ENCODE data around the gene CEND1.

Gene CEND1

GRCh38 chr11:819943-820649, 30.2 kb upstream of the CEND1 start:
- DNase-seq (ENCODE audit: extremely low spot score) = peak; percentile 89
- TF ChIP-seq, protein P1, sequence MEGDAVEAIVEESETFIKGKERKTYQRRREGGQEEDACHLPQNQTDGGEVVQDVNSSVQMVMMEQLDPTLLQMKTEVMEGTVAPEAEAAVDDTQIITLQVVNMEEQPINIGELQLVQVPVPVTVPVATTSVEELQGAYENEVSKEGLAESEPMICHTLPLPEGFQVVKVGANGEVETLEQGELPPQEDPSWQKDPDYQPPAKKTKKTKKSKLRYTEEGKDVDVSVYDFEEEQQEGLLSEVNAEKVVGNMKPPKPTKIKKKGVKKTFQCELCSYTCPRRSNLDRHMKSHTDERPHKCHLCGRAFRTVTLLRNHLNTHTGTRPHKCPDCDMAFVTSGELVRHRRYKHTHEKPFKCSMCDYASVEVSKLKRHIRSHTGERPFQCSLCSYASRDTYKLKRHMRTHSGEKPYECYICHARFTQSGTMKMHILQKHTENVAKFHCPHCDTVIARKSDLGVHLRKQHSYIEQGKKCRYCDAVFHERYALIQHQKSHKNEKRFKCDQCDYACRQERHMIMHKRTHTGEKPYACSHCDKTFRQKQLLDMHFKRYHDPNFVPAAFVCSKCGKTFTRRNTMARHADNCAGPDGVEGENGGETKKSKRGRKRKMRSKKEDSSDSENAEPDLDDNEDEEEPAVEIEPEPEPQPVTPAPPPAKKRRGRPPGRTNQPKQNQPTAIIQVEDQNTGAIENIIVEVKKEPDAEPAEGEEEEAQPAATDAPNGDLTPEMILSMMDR (IDR thresholded peaks at IDR 0.05; ENCODE audit: control extremely low read depth, extremely low read depth, low read depth, missing control alignments) = no peak

DNA sequence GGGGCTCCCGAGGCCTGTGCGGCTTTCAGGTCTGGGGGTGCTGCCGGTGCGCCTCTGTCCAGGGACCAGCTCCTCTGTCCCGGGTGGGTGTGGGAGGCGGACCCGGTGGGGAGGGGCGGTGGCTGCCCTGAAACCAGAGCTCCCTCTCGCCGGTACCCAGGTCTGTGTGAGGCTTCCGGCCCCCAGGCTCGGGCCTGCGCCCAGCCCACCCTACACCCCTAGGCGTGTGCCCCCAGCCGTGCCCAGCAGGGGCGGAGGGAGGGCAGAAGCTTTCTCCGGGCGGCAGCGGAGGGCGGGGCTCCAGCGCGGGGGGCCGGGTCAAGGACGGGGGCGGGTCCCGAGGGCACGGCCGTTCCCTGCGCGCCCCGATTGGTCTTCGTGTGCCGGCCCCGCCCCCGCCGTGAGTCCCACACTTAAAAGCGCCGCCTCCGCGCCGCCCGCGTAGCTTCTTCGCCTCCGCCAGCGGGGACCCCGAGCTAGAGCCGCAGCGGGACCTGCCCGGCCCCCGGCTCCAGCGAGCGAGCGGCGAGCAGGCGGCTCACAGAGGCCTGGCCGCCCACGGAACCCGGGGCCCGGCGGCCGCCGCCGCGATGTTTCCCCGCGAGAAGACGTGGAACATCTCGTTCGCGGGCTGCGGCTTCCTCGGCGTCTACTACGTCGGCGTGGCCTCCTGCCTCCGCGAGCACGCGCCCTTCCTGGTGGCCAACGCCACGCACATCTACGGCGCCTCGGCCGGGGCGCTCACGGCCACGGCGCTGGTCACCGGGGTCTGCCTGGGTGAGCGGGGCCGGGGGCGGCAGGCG, 29.4 kb upstream of the CEND1 start:
- POLR2A ChIA-PET = interaction anchor here (0.6 to 2.4 kb wide), 16 partner anchors 9 to 313 kb away, joined by 3 to 35 read pairs (median 4); partner anchors contain the start of genes CD151, CEND1, CRACR2B and HRAS
- CTCF ChIA-PET = interaction anchor here (1.0 to 2.7 kb wide), 6 partner anchors 8 to 23 kb away, joined by 3 to 11 read pairs (median 6); partner anchors contain the start of genes CD151, CRACR2B, POLR2L and TSPAN4
- TF ChIP-seq, protein P1 (IDR thresholded peaks at IDR 0.05; ENCODE audit: control extremely low read depth, extremely low read depth, low read depth, missing control alignments) = no peak
- DNase-seq (ENCODE audit: extremely low spot score) = peak; percentile 94

More at GRCh38 chr11:819943-820649, 30.2 kb upstream of the CEND1 start:
- ChIA-PET POLR2A (interaction anchor here (0.9 to 2.4 kb wide), 7 partner anchors 11 to 125 kb away, joined by 3 to 35 read pairs (median 4); partner anchors contain the start of genes CD151, CEND1, CRACR2B and RPLP2), CTCF (interaction anchor here (1.8 to 2.7 kb wide), 3 partner anchors 8 to 21 kb away, joined by 6 to 11 read pairs (median 8); partner anchors contain the start of gene CRACR2B)

DNA sequence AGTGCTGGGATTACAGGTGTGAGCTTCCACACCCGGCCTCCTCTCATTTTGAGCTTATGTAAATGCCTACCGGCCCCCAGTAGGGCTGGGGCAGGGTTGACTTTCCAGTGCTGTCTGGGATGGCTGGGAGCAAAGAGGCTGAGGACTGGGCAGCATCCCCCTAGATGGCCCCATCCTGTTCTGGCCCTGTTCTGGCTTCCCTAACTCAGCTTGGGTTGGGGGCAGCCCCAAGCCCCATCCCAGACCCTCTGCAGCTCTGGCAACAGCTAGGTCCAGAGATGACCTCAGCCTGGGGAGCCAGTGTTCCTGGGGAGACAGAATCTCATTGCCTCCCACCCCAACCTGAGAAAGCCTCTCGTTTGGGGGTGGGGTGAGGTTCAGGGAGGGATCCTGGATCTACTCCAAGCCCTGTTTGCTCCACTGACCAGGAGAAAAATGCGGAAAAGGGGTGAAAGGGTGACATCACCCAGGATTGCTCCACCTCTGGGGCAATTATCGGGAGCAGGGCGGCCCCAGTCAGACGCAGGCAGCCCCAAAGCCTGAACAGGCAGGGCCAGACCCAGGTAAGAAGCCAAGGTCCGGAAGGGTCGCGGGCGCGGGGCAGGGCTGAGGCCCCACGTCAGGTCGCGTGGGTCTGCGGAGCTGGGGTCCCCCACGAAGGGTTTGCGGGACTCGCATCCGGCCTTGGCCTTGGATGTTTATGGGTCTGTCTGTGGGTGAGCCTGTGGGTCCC, 28.7 kb upstream of the CEND1 start, which contains the start of gene PNPLA2:
Gene PNPLA2, plus strand, starts transcription at position 519 of the 733 bp plus-strand sequence. CDS start 805 bp downstream, outside the sequence.
- no peak for DNase-seq (ENCODE audit: extremely low spot score)
- TF ChIP-seq, protein P1 (IDR thresholded peaks at IDR 0.05; ENCODE audit: control extremely low read depth, extremely low read depth, low read depth, missing control alignments) = no peak
- POLR2A ChIA-PET = interaction anchor here (0.6 to 2.4 kb wide), 14 partner anchors 8 to 312 kb away, joined by 3 to 35 read pairs (median 4); partner anchors contain the start of genes CD151, CRACR2B, HRAS and RNH1
- CTCF ChIA-PET = interaction anchor here (1.0 to 2.7 kb wide), 6 partner anchors 7 to 24 kb away, joined by 3 to 11 read pairs (median 6); partner anchors contain the start of genes CD151, CRACR2B, POLR2L and TSPAN4

DNA sequence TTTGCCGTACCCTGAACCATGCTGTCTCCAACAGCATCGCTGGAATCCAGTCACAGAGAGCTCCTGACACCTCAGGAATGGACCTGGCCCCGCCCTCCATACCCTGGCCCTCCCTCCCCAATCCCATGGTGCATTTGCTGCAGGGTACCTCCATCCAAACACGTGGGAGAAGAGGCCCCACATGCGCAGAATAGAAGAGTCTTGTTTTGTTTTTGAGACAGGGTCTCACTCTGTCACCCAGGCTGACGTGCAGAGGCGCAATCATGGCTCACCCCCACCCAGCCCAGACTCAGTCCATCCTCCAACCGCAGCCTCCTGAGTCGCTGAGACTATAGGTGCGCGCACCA, 26.5 kb upstream of the CEND1 start:
- DNase-seq (ENCODE audit: extremely low spot score) = no peak
- ChIA-PET CTCF (no interaction called here), POLR2A (interaction anchor here (0.6 kb wide), 1 partner anchor 135 kb away, joined by 4 read pairs; no protein-coding TSS in a partner anchor)
- TF ChIP-seq, protein P1 (IDR thresholded peaks at IDR 0.05; ENCODE audit: control extremely low read depth, extremely low read depth, low read depth, missing control alignments) = no peak

DNA sequence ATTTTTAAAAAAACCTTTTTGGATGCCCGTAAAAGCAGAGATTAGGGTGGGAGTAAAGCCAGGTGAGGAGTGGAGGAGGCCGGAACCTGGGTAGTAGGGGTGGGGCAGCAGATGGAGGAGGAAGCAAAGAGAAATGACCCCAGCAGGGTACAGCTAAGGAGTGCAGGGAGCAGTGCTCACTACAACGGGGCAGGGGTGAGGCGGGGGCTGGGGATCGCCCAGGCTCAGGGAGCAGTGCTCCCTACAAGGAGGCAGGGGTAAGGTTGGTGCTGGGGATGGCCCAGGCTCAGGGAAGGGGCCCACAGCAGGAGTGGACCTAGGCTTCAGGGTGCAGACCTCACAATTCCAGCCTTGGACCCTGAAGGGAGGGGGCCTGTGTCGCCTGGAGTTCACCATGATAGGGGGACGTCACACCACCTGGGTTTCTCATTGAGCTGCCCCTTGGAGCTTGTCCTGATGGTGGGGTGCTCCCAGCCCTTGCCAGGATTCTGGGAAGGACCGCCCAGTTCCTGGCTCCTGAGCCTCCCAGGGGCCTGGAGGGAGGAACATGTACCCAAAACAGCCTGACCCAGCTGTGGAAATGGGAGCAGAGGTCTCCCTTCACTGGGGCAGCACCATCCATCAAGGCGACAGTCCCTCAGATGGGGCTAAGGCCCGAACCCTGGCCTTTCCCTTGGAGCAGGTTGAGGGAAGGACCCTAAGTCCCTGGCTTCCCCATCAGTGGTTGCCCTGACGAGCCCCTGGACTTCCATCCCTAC, 26.0 kb upstream of the CEND1 start:
- TF ChIP-seq, protein P1 (IDR thresholded peaks at IDR 0.05; ENCODE audit: control extremely low read depth, extremely low read depth, low read depth, missing control alignments) = no peak
- ChIA-PET POLR2A (interaction anchor here (0.6 kb wide), 1 partner anchor 202 kb away, joined by 5 read pairs; no protein-coding TSS in a partner anchor), CTCF (no interaction called here)
- DNase-seq (ENCODE audit: extremely low spot score) = no peak

Measured in GM10248 (cell line).